ENCODE measurements around the gene INS.

The INS gene

GRCh38 chr11:2116680-2117079 is 44.3 kb downstream of the INS start:
- Mint-ChIP-seq H3K36me3 (no peaks in the 10 kb centered on the region), H3K27me3 (peaks cover 51% of the 10 kb centered on the region)

GRCh38 chr11:2115308-2115707 is 45.7 kb downstream of the INS start:
- ATAC-seq: peak; percentile 15
- Mint-ChIP-seq H3K27ac (no peak overlapping the region), H3K4me1 (no peaks in the 10 kb centered on the region), H3K36me3 (no peaks in the 10 kb centered on the region), H3K9me3 (peaks cover 6% of the 10 kb centered on the region), H3K27me3 (peaks cover 45% of the 10 kb centered on the region), H3K4me3 (no peak overlapping the region)

More at GRCh38 chr11:2116680-2117079, 44.3 kb downstream of the INS start:
- Mint-ChIP-seq H3K27ac (no peak overlapping the region), H3K9me3 (peaks cover 6% of the 10 kb centered on the region), H3K4me1 (no peaks in the 10 kb centered on the region), H3K4me3 (no peak overlapping the region)
- no peak for ATAC-seq

GRCh38 chr11:2114430-2115241 is 46.4 kb downstream of the INS start:
- Mint-ChIP-seq H3K27me3 (peaks cover 52% of the 10 kb centered on the region), H3K9me3 (peaks cover 6% of the 10 kb centered on the region), H3K4me1 (no peaks in the 10 kb centered on the region), H3K27ac (no peak overlapping the region), H3K4me3 (no peak overlapping the region), H3K36me3 (no peaks in the 10 kb centered on the region)
- ATAC-seq: peak; percentile 46

- ATAC-seq: no peak
- H3K4me3 Mint-ChIP-seq: no peak overlapping the region
- no peaks in the 10 kb centered on the region for H3K4me1 Mint-ChIP-seq
- no peaks in the 10 kb centered on the region for H3K36me3 Mint-ChIP-seq
- peaks cover 54% of the 10 kb centered on the region for H3K27me3 Mint-ChIP-seq
- H3K9me3 Mint-ChIP-seq: peaks cover 6% of the 10 kb centered on the region
- H3K27ac Mint-ChIP-seq: no peak overlapping the region
Observed at GRCh38 chr11:2113776-2114175, 47.2 kb downstream of the INS start.

GRCh38 chr11:2110521-2110920 is 50.5 kb downstream of the INS start:
- Mint-ChIP-seq H3K9me3 (no peaks in the 10 kb centered on the region), H3K27ac (no peak overlapping the region), H3K27me3 (peaks cover 37% of the 10 kb centered on the region), H3K4me3 (no peak overlapping the region), H3K4me1 (no peaks in the 10 kb centered on the region), H3K36me3 (no peaks in the 10 kb centered on the region)
- ATAC-seq: no peak
